A673 (cell line): ENCODE measurements around the gene ANGPTL1. TPM values are rescaled to one million over a fixed set of nuclear protein-coding genes. Genes with fewer than 3 reads are reported as not detected.

Source experiments
- BruUV-seq: library from RNA; stranded (reverse); fragments of 400-500 nt; replicated peaks from 2 replicates; lab custom pipeline; 2021; lab: Mats Ljungman, UMichigan
- CTCF ChIA-PET: fragments of 300-600 bp; sonication (Branson Sonifier 250); formaldehyde crosslinking; loops from one replicate; lab custom pipeline; 2022; ENCODE audit warnings: antibody characterized with exemption; lab: Charles Lee
- POLR2A ChIA-PET: fragments of 300-600 bp; sonication (Branson Sonifier 250); formaldehyde crosslinking; loops from one replicate; lab custom pipeline; 2022; ENCODE audit warnings: antibody characterized with exemption; ENCODE audit not compliant: low non-redundant PET; lab: Charles Lee
- DNase-seq: peaks from one replicate; pipeline ENCODE4 v3.0.0-alpha.2; 2015; ENCODE audit warnings: low spot score
- H3K27ac ChIP-seq: fragments of 200-600 bp; sonication (generic); 2 replicates; pipeline ENCODE4 v1.5.1; 2016; ENCODE audit warnings: mixed run types, low read depth, mild to moderate bottlenecking, mixed read lengths, antibody characterized with exemption, low read length; ENCODE audit not compliant: poor library complexity, severe bottlenecking
- H3K27me3 ChIP-seq: fragments of 200-600 bp; sonication (generic); replicated peaks from 2 replicates; pipeline ENCODE4 v1.6.1; 2017; ENCODE audit warnings: mixed run types, low read depth, mild to moderate bottlenecking, mixed read lengths, antibody characterized with exemption, low read length; ENCODE audit not compliant: insufficient read depth, poor library complexity
- H3K36me3 ChIP-seq: fragments of 200-600 bp; sonication (generic); 2 replicates; pipeline ENCODE4 v1.6.1; 2016; ENCODE audit warnings: mixed run types, mild to moderate bottlenecking, mixed read lengths, antibody characterized with exemption, low read length; ENCODE audit not compliant: insufficient read depth, poor library complexity, severe bottlenecking
- H3K4me1 ChIP-seq: fragments of 200-600 bp; sonication (generic); 2 replicates; pipeline ENCODE4 v1.6.1; 2017; ENCODE audit warnings: mixed run types, mild to moderate bottlenecking, mixed read lengths, antibody characterized with exemption, low read length; ENCODE audit not compliant: insufficient read depth, poor library complexity, severe bottlenecking
- H3K4me3 ChIP-seq: fragments of 200-600 bp; sonication (generic); 2 replicates; pipeline ENCODE4 v1.5.1; 2016; ENCODE audit warnings: low read depth, mixed run types, mild to moderate bottlenecking, mixed read lengths, low read length; ENCODE audit not compliant: poor library complexity, severe bottlenecking
- H3K9me3 ChIP-seq: fragments of 200-600 bp; sonication (generic); 2 replicates; pipeline ENCODE4 v1.6.1; 2016; ENCODE audit warnings: mixed run types, low read depth, mild to moderate bottlenecking, mixed read lengths, antibody characterized with exemption, low read length; ENCODE audit not compliant: poor library complexity, severe bottlenecking
- CTCF ChIP-seq: fragments of 300-800, 200-600 bp; sonication (generic); conservative IDR thresholded peaks from 2 replicates; pipeline ENCODE4 v1.5.1; 2017; ENCODE audit warnings: low read depth, mild to moderate bottlenecking, antibody characterized with exemption, low read length, moderate library complexity, mixed read lengths
- EZH2 ChIP-seq: fragments of 200-600 bp; sonication (generic); IDR thresholded peaks from 2 replicates; pipeline ENCODE4 v1.6.1; 2017; ENCODE audit warnings: borderline replicate concordance, low read depth, mild to moderate bottlenecking, mixed read lengths, antibody characterized with exemption, low read length; ENCODE audit not compliant: poor library complexity, severe bottlenecking
- intact Hi-C: fragments of 100-400 bp; cut with micrococcal nuclease; formaldehyde crosslinking; loops from one replicate; pipeline ENCODE4 v1.10.0; 2022; ENCODE audit not compliant: unreplicated experiment
- total RNA-seq: library from RNA; stranded (reverse); gene quantifications from 2 replicates; pipeline ENCODE4 v1.2.3, GENCODE V29; 2021

ANGPTL1 gene
- total RNA-seq, 1 experiment from 2014 or later, result 6.8 TPM

DNA sequence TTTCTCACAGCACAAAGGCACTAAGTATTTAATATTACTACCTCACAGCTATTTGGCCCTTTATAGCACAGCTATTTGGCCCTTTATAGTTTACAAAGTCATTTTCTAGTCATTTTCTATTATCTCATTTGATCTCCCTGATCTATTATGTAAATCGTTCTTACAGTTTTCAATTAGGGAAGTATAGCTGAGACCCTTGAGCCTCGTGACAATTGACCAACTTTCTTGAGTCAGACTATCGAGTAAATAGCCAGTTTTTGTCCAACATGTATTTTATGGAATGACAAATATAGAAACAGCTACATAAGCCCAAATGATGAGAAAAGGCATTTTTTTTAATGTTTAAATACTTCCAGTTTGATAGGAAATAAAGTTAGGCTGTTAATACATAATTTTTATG, 7.0 kb upstream of the ANGPTL1 start:
- Histone ChIP-seq H3K27me3 (no peaks in the 10 kb centered on the region), H3K9me3 (no peaks in the 10 kb centered on the region), H3K4me3 (no peak overlapping the region), H3K36me3 (no peaks in the 10 kb centered on the region), H3K4me1 (peaks cover 5% of the 10 kb centered on the region), H3K27ac (no peak overlapping the region)
- intact Hi-C loops, result no loop called here
- no peak for DNase-seq
- BruUV-seq, result no TSS peak
- TF ChIP-seq CTCF (no peak), EZH2 (no peak)
- ChIA-PET POLR2A (interaction anchor here (0.6 kb wide), 1 partner anchor 234 kb away, joined by 3 read pairs; no protein-coding TSS in a partner anchor), CTCF (no interaction called here)

DNA sequence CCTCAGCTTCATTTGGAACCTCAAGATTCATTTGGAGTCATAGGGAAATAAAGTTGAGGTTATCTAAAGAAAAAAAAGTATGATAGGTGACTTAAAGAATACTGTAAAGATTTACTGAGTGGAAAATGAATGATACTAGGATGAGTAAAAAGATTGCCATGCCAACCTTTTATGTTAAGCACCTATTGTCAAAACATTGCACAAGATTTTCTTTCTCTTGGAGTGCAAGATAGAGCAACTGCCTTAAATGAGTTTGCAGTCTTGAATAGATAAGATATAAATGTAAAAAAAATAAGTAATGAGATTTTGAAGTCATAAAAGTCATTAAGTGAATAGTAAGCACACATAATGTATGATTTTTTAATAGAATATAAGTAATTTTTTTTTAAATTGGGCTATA, 5.1 kb upstream of the ANGPTL1 start:
- Histone ChIP-seq H3K27me3 (no peaks in the 10 kb centered on the region), H3K36me3 (no peaks in the 10 kb centered on the region), H3K9me3 (no peaks in the 10 kb centered on the region), H3K4me1 (peaks cover 23% of the 10 kb centered on the region), H3K4me3 (no peak overlapping the region), H3K27ac (no peak overlapping the region)
- DNase-seq, result no peak
- no TSS peak for BruUV-seq
- CTCF ChIA-PET, result no interaction called here
- intact Hi-C loops, result no loop called here
- TF ChIP-seq EZH2, result no peak
- TF ChIP-seq CTCF, result no peak
- POLR2A ChIA-PET, result no interaction called here

DNA sequence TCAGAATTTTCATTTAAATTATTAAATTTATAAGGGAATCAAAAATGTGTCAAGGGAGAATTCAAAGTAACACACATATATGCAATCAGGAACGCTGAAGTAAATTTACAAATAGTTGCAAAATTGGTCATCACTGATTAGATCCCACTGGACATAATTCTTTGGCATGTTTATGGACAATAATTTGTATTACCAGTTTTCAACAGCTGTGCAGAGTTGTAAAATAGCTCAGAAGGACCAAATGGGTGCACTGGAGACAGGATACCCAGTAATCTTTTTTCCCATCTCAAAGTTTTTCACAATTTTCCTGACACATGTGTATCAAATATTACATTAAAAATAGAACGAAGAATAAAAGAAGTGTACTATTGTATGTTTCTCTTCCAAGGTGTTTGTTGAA, 4.1 kb upstream of the ANGPTL1 start:
- CTCF ChIA-PET, result no interaction called here
- intact Hi-C loops, result no loop called here
- Histone ChIP-seq H3K27me3 (no peaks in the 10 kb centered on the region), H3K4me3 (no peak overlapping the region), H3K27ac (no peak overlapping the region), H3K36me3 (no peaks in the 10 kb centered on the region), H3K4me1 (peaks cover 28% of the 10 kb centered on the region), H3K9me3 (no peaks in the 10 kb centered on the region)
- POLR2A ChIA-PET, result no interaction called here
- BruUV-seq, result no TSS peak
- DNase-seq, result no peak
- TF ChIP-seq CTCF (no peak), EZH2 (no peak)
